Urothelium cell line (cell line): Measurements from ENCODE around the gene HCRTR2.
"Not testable (repeated sequence)": the region's sequence is repeated elsewhere in the genome, so short reads cannot be mapped to it uniquely, and the experiment has no call there.

Experiments
- DNase-seq: peaks from one replicate; pipeline ENCODE4 v3.0.0; 2011; ENCODE audit warnings: low spot score, mixed read lengths
- FAIRE-seq: peaks from 2 replicates; lab custom pipeline; 2011; peaks lifted over from hg19 to GRCh38; lab: Jason Lieb, UNC

HCRTR2 gene

GRCh38 chr6:55174211-55175026, at the start of gene HCRTR2:
Gene HCRTR2, plus strand, starts transcription at chr6:55174515. Its CDS starts 73 bp downstream, at chr6:55174588.
- FAIRE-seq (no peak), DNase-seq (no peak)

GRCh38 chr6:55130806-55131324, 43.5 kb upstream of the HCRTR2 start:
- FAIRE-seq (no peak), DNase-seq (no peak)

- no peak for DNase-seq
- FAIRE-seq = no peak
Measured at GRCh38 chr6:55131616-55132015, 42.7 kb upstream of the HCRTR2 start.

GRCh38 chr6:55136916-55137315, 37.4 kb upstream of the HCRTR2 start:
- no peak for DNase-seq
- no peak for FAIRE-seq

GRCh38 chr6:55137929-55138693, 36.2 kb upstream of the HCRTR2 start:
- FAIRE-seq = no peak
- DNase-seq = no peak

- DNase-seq (no peak), FAIRE-seq (no peak)
Measured at GRCh38 chr6:55141611-55142010, 32.7 kb upstream of the HCRTR2 start.

GRCh38 chr6:55142610-55143009, 31.7 kb upstream of the HCRTR2 start:
- FAIRE-seq (no peak), DNase-seq (no peak)

- FAIRE-seq (no peak), DNase-seq (no peak)
Measured at GRCh38 chr6:55153284-55153683, 21.0 kb upstream of the HCRTR2 start.

GRCh38 chr6:55158784-55159183, 15.5 kb upstream of the HCRTR2 start:
- FAIRE-seq, DNase-seq: not testable (repeated sequence)

GRCh38 chr6:55167860-55168259, 6.5 kb upstream of the HCRTR2 start:
- DNase-seq = no peak
- FAIRE-seq = no peak

- peak; percentile 19 for DNase-seq
Measured at GRCh38 chr6:55175078-55176049, 1.0 kb downstream of the HCRTR2 start.

GRCh38 chr6:55176958-55177357, 2.6 kb downstream of the HCRTR2 start:
- FAIRE-seq = peak; percentile 48
- DNase-seq = no peak

More at GRCh38 chr6:55175078-55176049, 1.0 kb downstream of the HCRTR2 start:
- FAIRE-seq = peak; percentile 95

- FAIRE-seq (no peak), DNase-seq (no peak)
Measured at GRCh38 chr6:55180258-55180657, 5.9 kb downstream of the HCRTR2 start.

- FAIRE-seq (peak; percentile 32), DNase-seq (no peak)
Measured at GRCh38 chr6:55182016-55182650, 7.8 kb downstream of the HCRTR2 start.

- no peak for DNase-seq
- no peak for FAIRE-seq
Measured at GRCh38 chr6:55184782-55185530, 10.6 kb downstream of the HCRTR2 start.

- peak; percentile 44 for FAIRE-seq
- DNase-seq = no peak
Measured at GRCh38 chr6:55198715-55199114, 24.4 kb downstream of the HCRTR2 start.

GRCh38 chr6:55199239-55199638, 24.9 kb downstream of the HCRTR2 start:
- FAIRE-seq (no peak), DNase-seq (no peak)

GRCh38 chr6:55208478-55209458, 34.5 kb downstream of the HCRTR2 start:
- no peak for FAIRE-seq

More at GRCh38 chr6:55208478-55209458, 34.5 kb downstream of the HCRTR2 start:
- DNase-seq = no peak
